Measurements from ENCODE around the gene SF3B6. TPM values are rescaled to one million over a fixed set of nuclear protein-coding genes. Genes with fewer than 3 reads are reported as not detected.

The SF3B6 gene
- total RNA-seq, 1 donor from 2014 or later: 93.9 TPM

DNA sequence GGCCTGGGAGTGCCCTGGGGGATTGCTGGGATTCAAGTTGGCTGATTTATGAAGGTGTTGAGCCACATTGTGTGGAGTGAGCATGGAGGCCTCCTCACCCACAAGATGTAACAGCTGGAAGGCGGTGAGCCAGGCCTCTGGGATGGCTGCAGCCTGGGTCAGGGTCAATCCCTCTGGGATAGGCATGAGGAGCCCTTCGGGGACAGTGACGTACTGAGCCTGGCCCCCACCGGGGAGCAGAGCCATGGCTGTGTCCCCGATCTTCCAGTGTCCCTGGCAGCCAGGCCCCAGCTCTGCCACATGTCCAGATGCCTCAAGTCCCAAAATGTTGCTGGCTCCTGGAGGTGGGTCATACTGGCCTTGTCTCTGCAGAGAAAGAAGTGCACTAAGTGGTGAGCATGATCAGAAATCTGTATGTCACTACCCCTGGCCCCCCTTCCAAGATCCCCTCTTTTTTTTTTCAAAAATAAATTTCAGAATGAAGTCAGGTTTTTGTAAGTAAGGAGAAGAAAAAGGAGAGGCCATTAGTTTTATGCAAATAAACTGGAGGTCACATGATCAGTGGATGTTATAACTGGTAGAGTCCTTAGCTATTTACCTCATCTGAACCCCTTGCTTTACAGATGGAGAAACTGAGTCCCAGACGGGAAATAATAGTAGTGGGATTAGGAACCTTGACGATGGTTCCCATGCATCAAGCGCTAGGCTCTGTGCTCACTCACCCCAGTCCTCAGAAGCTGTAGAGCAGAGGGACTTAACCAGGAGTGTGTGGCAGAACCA, 6.9 kb upstream of the SF3B6 start:
- Mint-ChIP-seq H3K36me3 (peaks cover 13% of the 10 kb centered on the region), H3K9me3 (no peaks in the 10 kb centered on the region), H3K4me3 (peak overlapping the region; percentile 93), H3K4me1 (peaks cover 20% of the 10 kb centered on the region), H3K27ac (peak overlapping the region; percentile 97), H3K27me3 (ENCODE audit: low read depth) (no peaks in the 10 kb centered on the region)
- TF ChIP-seq, protein P1, sequence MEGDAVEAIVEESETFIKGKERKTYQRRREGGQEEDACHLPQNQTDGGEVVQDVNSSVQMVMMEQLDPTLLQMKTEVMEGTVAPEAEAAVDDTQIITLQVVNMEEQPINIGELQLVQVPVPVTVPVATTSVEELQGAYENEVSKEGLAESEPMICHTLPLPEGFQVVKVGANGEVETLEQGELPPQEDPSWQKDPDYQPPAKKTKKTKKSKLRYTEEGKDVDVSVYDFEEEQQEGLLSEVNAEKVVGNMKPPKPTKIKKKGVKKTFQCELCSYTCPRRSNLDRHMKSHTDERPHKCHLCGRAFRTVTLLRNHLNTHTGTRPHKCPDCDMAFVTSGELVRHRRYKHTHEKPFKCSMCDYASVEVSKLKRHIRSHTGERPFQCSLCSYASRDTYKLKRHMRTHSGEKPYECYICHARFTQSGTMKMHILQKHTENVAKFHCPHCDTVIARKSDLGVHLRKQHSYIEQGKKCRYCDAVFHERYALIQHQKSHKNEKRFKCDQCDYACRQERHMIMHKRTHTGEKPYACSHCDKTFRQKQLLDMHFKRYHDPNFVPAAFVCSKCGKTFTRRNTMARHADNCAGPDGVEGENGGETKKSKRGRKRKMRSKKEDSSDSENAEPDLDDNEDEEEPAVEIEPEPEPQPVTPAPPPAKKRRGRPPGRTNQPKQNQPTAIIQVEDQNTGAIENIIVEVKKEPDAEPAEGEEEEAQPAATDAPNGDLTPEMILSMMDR (IDR thresholded peaks at IDR 0.05; ENCODE audit: unreplicated experiment): no peak
- DNase-seq (ENCODE audit: low spot score in 2 of 2, unreplicated experiment in 2 of 2): no peak

GRCh38 chr2:24080701-24081100, 4.6 kb upstream of the SF3B6 start:
- Mint-ChIP-seq H3K27me3 (ENCODE audit: low read depth) (no peaks in the 10 kb centered on the region), H3K27ac (no peak overlapping the region), H3K36me3 (peaks cover 12% of the 10 kb centered on the region), H3K4me3 (no peak overlapping the region), H3K4me1 (peaks cover 27% of the 10 kb centered on the region), H3K9me3 (no peaks in the 10 kb centered on the region)
- TF ChIP-seq, protein P1 (IDR thresholded peaks at IDR 0.05; ENCODE audit: unreplicated experiment): no peak
- no peak for DNase-seq (ENCODE audit: low spot score in 2 of 2, unreplicated experiment in 2 of 2)

- Mint-ChIP-seq H3K27ac (peak overlapping the region; percentile 99), H3K4me3 (peak overlapping the region; percentile 96), H3K27me3 (ENCODE audit: low read depth) (no peaks in the 10 kb centered on the region), H3K36me3 (peaks cover 16% of the 10 kb centered on the region), H3K9me3 (no peaks in the 10 kb centered on the region), H3K4me1 (peaks cover 21% of the 10 kb centered on the region)
- TF ChIP-seq, protein P1 (IDR thresholded peaks at IDR 0.05; ENCODE audit: unreplicated experiment): no peak
- no peak for DNase-seq (ENCODE audit: low spot score in 2 of 2, unreplicated experiment in 2 of 2)
These were observed 1.8 kb upstream of the SF3B6 start for GRCh38 chr2:24077879-24078278.

- Mint-ChIP-seq H3K4me1 (peaks cover 21% of the 10 kb centered on the region), H3K27me3 (ENCODE audit: low read depth) (no peaks in the 10 kb centered on the region), H3K4me3 (peak overlapping the region; percentile 96), H3K27ac (peak overlapping the region; percentile 99), H3K9me3 (no peaks in the 10 kb centered on the region), H3K36me3 (peaks cover 18% of the 10 kb centered on the region)
- DNase-seq (ENCODE audit: low spot score in 2 of 2, unreplicated experiment in 2 of 2): no peak
- TF ChIP-seq, protein P1 (IDR thresholded peaks at IDR 0.05; ENCODE audit: unreplicated experiment): no peak
These were observed 1.4 kb upstream of the SF3B6 start for GRCh38 chr2:24077535-24077877.

DNA sequence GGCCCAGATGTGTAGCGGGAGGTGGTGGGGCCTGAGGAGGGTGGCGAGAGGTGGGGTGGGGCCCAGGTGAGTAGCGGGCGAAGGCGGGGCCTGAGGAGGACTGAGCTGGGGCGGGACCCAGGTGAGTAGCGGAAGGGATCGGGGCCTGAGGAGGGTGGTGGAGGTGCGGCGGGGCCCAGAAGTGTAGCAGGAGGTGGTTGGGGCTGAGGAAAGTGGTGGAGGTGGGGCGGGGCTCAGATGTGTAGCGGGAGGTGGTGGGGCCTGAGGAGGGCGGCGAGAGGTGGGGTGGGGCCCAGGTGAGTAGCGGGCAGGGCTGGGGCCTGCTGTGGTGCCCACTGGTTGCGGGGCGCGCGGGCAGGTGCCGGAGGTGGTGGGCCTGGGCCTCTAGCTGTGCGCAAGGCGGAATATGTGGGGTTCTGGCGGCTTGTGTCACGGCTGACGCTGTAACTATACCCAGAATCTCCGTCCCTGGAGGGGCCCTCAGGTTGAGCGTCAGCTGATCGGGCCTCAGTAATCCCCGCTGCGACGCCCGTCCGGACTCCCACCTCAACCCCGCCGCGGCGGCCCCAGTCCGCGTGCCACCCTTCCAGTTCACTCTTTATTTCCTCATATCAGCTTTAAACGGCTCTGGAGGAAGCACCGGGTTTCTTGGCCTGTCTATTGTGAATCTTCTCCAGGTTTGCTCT, 866 bp upstream of the SF3B6 start:
- Mint-ChIP-seq H3K27ac (peak overlapping the region; percentile 99), H3K36me3 (peaks cover 17% of the 10 kb centered on the region), H3K4me3 (peak overlapping the region; percentile 96), H3K27me3 (ENCODE audit: low read depth) (no peaks in the 10 kb centered on the region), H3K9me3 (no peaks in the 10 kb centered on the region), H3K4me1 (peaks cover 21% of the 10 kb centered on the region)
- TF ChIP-seq, protein P1 (IDR thresholded peaks at IDR 0.05; ENCODE audit: unreplicated experiment): no peak
- DNase-seq (ENCODE audit: low spot score in 2 of 2, unreplicated experiment in 2 of 2): peak in 1 of 2 experiments; percentile 33

All from mesothelial cell of epicardium (in vitro differentiated cells).